Right lobe of liver (tissue), 4 donors: Measurements from ENCODE around the gene CTDSPL.

Experiments
- POLR2A ChIP-seq: fragments of 450-650 bp; IDR thresholded peaks from one replicate; pipeline ENCODE4 v1.6.1; 2017; ENCODE audit warnings: antibody characterized with exemption, mild to moderate bottlenecking
- TF ChIP-seq, protein P1 (sequence below), 4 donors: fragments of 200-600 bp in 3 of 4; fragments of 450-650 bp in 1 of 4; IDR thresholded peaks; one replicate each; pipeline versions ENCODE4 v1.5.1 to v1.8.0; 2016 to 2022; ENCODE audit warnings: antibody characterized with exemption in 4 of 4, mild to moderate bottlenecking in 2 of 4
- donor health status: DM: no; HTN: no; CAD: no.
- donor health status: DM: no; HTN: no; CAD: no.
- donor health status: DM: no; HTN: yes; CAD: no.

DNA sequence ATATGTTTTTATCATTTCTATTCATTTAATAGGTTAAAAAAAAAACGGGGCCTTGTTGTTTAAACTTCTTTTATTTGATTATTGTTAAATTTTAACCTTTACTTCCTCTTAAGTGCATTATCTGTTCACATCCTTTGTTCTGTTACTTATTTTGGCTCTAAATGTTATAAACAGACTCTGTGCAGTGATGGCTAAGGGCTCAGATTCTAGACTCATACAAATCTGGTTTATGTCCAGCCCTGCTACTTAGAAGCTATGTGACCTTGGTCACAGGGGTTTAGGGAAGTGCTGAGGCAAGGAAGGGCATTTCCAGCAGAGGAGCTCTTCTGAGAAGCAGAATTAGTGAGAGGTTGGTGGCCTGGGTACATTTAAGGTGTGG is 73.6 kb downstream of the CTDSPL start:
- TF ChIP-seq, protein P1, sequence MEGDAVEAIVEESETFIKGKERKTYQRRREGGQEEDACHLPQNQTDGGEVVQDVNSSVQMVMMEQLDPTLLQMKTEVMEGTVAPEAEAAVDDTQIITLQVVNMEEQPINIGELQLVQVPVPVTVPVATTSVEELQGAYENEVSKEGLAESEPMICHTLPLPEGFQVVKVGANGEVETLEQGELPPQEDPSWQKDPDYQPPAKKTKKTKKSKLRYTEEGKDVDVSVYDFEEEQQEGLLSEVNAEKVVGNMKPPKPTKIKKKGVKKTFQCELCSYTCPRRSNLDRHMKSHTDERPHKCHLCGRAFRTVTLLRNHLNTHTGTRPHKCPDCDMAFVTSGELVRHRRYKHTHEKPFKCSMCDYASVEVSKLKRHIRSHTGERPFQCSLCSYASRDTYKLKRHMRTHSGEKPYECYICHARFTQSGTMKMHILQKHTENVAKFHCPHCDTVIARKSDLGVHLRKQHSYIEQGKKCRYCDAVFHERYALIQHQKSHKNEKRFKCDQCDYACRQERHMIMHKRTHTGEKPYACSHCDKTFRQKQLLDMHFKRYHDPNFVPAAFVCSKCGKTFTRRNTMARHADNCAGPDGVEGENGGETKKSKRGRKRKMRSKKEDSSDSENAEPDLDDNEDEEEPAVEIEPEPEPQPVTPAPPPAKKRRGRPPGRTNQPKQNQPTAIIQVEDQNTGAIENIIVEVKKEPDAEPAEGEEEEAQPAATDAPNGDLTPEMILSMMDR (IDR thresholded peaks at IDR 0.05) = no peak
- TF ChIP-seq POLR2A = no peak
